WTC11 (cell line): ENCODE results near the gene CD101. TPM values are rescaled to one million over a fixed set of nuclear protein-coding genes. Genes with fewer than 3 reads are reported as not detected.

ENCODE experiments used
- ATAC-seq: fragments of 200-7000 bp; cut with Tn5 transposase; 2 replicates; pipeline ENCODE4 v1.10.0; 2021; ENCODE audit warnings: mild to moderate bottlenecking, moderate library complexity
- CTCF ChIA-PET: fragments of 300-600 bp; sonication (Branson Sonifier 250); formaldehyde crosslinking; loops from one replicate; lab custom pipeline; 2021; ENCODE audit warnings: antibody characterized with exemption; lab: Charles Lee
- POLR2A ChIA-PET: fragments of 350-600 bp; sonication (Branson Sonifier 250); formaldehyde crosslinking; loops from one replicate; lab custom pipeline; 2021; ENCODE audit warnings: antibody characterized with exemption; lab: Charles Lee
- DNase-seq: peaks from one replicate; pipeline ENCODE4 v3.0.0; 2021; ENCODE audit warnings: low spot score
- H3K27ac Mint-ChIP-seq: 2 replicates; pipeline ENCODE4 v1.8.0; 2021; ENCODE audit warnings: mixed read lengths
- H3K27me3 Mint-ChIP-seq: 2 replicates; pipeline ENCODE4 v1.8.0; 2021; ENCODE audit warnings: low read depth, mild to moderate bottlenecking, moderate library complexity, mixed read lengths
- H3K36me3 Mint-ChIP-seq: 2 replicates; pipeline ENCODE4 v1.8.0; 2021; ENCODE audit warnings: mixed read lengths
- H3K4me1 Mint-ChIP-seq: 2 replicates; pipeline ENCODE4 v1.8.0; 2022; ENCODE audit warnings: mixed read lengths
- H3K4me3 Mint-ChIP-seq: 2 replicates; pipeline ENCODE4 v1.8.0; 2021; ENCODE audit warnings: mild to moderate bottlenecking, moderate library complexity, mixed read lengths
- H3K9me3 Mint-ChIP-seq: 2 replicates; pipeline ENCODE4 v1.8.0; 2021; ENCODE audit warnings: mixed read lengths
- ATF3 ChIP-seq: sonication (generic); formaldehyde crosslinking; conservative IDR thresholded peaks from 2 replicates; pipeline ENCODE4 v1.8.1; 2022; ENCODE audit warnings: mild to moderate bottlenecking, missing genetic modification reagents
- CBFB ChIP-seq: sonication (generic); formaldehyde crosslinking; IDR thresholded peaks from 2 replicates; pipeline ENCODE4 v1.8.1; 2022; ENCODE audit warnings: mild to moderate bottlenecking, low read depth, missing genetic modification reagents
- CDX4 ChIP-seq: fragments of 250-450 bp; sonication (Bioruptor Pico); IDR thresholded peaks from 2 replicates; pipeline ENCODE4 v1.9.0; 2021; ENCODE audit warnings: moderate library complexity, mild to moderate bottlenecking, inconsistent platforms, borderline replicate concordance
- CTCF ChIP-seq: fragments of 200-600 bp; IDR thresholded peaks from 2 replicates; pipeline ENCODE4 v1.8.0; 2022; ENCODE audit warnings: antibody characterized with exemption
- E2F1 ChIP-seq: sonication (generic); formaldehyde crosslinking; IDR thresholded peaks from 2 replicates; pipeline ENCODE4 v1.8.0; 2022; ENCODE audit warnings: mild to moderate bottlenecking, missing genetic modification reagents
- E2F4 ChIP-seq: sonication (generic); formaldehyde crosslinking; IDR thresholded peaks from 2 replicates; pipeline ENCODE4 v1.8.1; 2022; ENCODE audit warnings: low read depth, mild to moderate bottlenecking, moderate library complexity, missing genetic modification reagents, borderline replicate concordance
- ETV6 ChIP-seq: sonication (generic); formaldehyde crosslinking; IDR thresholded peaks from 2 replicates; pipeline ENCODE4 v1.8.1; 2022; ENCODE audit warnings: mild to moderate bottlenecking, missing genetic modification reagents
- GABPB1 ChIP-seq: sonication (generic); formaldehyde crosslinking; IDR thresholded peaks from 2 replicates; pipeline ENCODE4 v1.8.1; 2023; ENCODE audit warnings: mild to moderate bottlenecking, missing genetic modification reagents
- GRHL2 ChIP-seq: fragments of 250-450 bp; sonication (Bioruptor Pico); IDR thresholded peaks from 2 replicates; pipeline ENCODE4 v1.8.0; 2022; ENCODE audit warnings: mild to moderate bottlenecking, moderate library complexity; ENCODE audit not compliant: insufficient replicate concordance, severe bottlenecking
- NR1H2 ChIP-seq: sonication (generic); formaldehyde crosslinking; IDR thresholded peaks from 2 replicates; pipeline ENCODE4 v1.9.0; 2021; ENCODE audit warnings: mild to moderate bottlenecking, moderate library complexity, missing genetic modification reagents
- NR3C1 ChIP-seq: sonication (generic); formaldehyde crosslinking; conservative IDR thresholded peaks from 2 replicates; pipeline ENCODE4 v1.8.1; 2023; ENCODE audit warnings: low read depth, mild to moderate bottlenecking, missing genetic modification reagents
- PRRX2 ChIP-seq: fragments of 250-450 bp; sonication (Bioruptor Pico); IDR thresholded peaks from 2 replicates; pipeline ENCODE4 v1.8.0; 2021; ENCODE audit warnings: mild to moderate bottlenecking
- STAT6 ChIP-seq: sonication (generic); formaldehyde crosslinking; conservative IDR thresholded peaks from 2 replicates; pipeline ENCODE4 v1.8.1; 2023; ENCODE audit warnings: mild to moderate bottlenecking, low read depth, missing genetic modification reagents, moderate library complexity
- TP53 ChIP-seq: sonication (generic); formaldehyde crosslinking; IDR thresholded peaks from 2 replicates; pipeline ENCODE4 v1.8.1; 2023; ENCODE audit warnings: mild to moderate bottlenecking, missing genetic modification reagents
- ZBTB21 ChIP-seq: sonication (generic); formaldehyde crosslinking; IDR thresholded peaks from 2 replicates; pipeline ENCODE4 v1.8.1; 2023; ENCODE audit warnings: mild to moderate bottlenecking, missing genetic modification reagents, borderline replicate concordance
- ZNF138 ChIP-seq: sonication (generic); formaldehyde crosslinking; conservative IDR thresholded peaks from 2 replicates; pipeline ENCODE4 v1.8.1; 2022; ENCODE audit warnings: mild to moderate bottlenecking, moderate library complexity, missing genetic modification reagents
- ZNF219 ChIP-seq: sonication (generic); formaldehyde crosslinking; IDR thresholded peaks from 2 replicates; pipeline ENCODE4 v1.8.0; 2023; ENCODE audit warnings: missing genetic modification reagents, mild to moderate bottlenecking, borderline replicate concordance
- ZNF281 ChIP-seq: sonication (generic); formaldehyde crosslinking; IDR thresholded peaks from 2 replicates; pipeline ENCODE4 v1.8.0; 2023; ENCODE audit warnings: mild to moderate bottlenecking, missing genetic modification reagents
- ZNF671 ChIP-seq: fragments of 250-450 bp; sonication (Bioruptor Pico); IDR thresholded peaks from 2 replicates; pipeline ENCODE4 v1.8.0; 2021; ENCODE audit warnings: mild to moderate bottlenecking
- total RNA-seq: library from RNA; stranded (reverse); gene quantifications from 3 replicates; pipeline ENCODE4 v1.2.3, GENCODE V29; 2021
- TF ChIP-seq, protein P1 (sequence below): sonication (generic); formaldehyde crosslinking; IDR thresholded peaks from 2 replicates; pipeline ENCODE4 v1.8.1; 2023; ENCODE audit warnings: mild to moderate bottlenecking, missing genetic modification reagents, moderate library complexity
- TF ChIP-seq, protein P2 (sequence below): sonication (generic); formaldehyde crosslinking; IDR thresholded peaks from 2 replicates; pipeline ENCODE4 v1.8.1; 2022; ENCODE audit warnings: low read depth, missing genetic modification reagents, borderline replicate concordance

CD101 gene
- total RNA-seq, 1 experiment from 2014 or later: 1.4 TPM

DNA sequence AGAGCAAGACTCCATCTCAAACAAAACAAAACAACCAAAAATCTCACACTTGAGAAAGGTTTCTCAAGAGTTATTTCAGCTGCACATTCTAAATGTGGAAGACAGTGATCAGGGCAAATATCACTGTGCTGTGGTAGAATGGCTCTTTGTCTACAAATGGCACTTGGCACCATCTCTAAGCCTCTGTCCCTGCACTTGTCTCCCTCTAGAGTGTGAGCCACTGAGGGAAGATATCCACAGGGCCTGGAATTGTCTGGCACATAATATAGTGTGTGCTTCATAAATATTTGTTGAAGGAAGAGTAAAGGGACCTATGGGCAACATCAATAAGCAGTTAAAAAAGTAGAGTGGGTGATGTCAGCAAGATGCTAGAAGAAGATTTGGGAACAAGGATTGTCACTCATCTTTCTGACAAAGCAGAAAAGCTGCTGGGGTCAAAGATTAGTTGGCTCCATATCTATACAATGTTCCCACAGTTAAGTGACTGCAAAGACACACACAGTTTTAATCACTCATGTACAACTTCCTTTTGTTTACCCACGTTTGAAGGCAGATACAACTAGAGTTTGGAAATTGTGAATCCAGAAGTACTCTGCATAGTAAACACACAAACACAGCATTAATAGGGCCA is 19.1 kb downstream of the CD101 start (continued):
- TF ChIP-seq CTCF (no peak), CBFB (CRISPR knock-in tag) (no peak), ATF3 (CRISPR knock-in tag) (no peak), ETV6 (CRISPR knock-in tag) (no peak), E2F1 (CRISPR knock-in tag) (no peak), NR1H2 (CRISPR knock-in tag) (no peak), GABPB1 (no peak)
- TF ChIP-seq, protein P1, sequence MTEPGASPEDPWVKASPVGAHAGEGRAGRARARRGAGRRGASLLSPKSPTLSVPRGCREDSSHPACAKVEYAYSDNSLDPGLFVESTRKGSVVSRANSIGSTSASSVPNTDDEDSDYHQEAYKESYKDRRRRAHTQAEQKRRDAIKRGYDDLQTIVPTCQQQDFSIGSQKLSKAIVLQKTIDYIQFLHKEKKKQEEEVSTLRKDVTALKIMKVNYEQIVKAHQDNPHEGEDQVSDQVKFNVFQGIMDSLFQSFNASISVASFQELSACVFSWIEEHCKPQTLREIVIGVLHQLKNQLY (CRISPR knock-in tag): no peak

DNA sequence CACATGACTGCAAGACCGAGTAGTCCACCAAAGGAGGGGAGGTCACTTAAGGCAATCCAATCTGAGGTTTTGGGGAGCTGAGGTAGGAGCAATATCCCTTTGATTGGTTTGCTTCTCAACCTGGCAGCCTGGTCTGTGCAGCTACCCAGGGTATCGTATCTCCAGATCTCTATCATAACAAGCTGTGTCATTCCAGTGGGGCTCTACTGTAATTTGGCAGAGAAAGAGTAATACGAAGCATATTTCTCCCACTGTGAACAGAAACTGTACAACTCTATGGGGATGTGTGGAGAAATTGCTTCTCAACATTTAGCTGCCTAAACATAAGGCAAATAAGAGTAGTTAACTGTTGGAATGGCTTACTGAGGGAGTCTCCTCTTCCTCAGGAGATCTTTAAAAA is 20.6 kb downstream of the CD101 start:
- Mint-ChIP-seq H3K4me1 (no peaks in the 10 kb centered on the region), H3K36me3 (no peaks in the 10 kb centered on the region)
- no peak for ATAC-seq
- TF ChIP-seq E2F4 (CRISPR knock-in tag) (no peak), ZBTB21 (CRISPR knock-in tag) (no peak), GRHL2 (CRISPR knock-in tag) (no peak), STAT6 (CRISPR knock-in tag) (no peak), ZNF138 (CRISPR knock-in tag) (no peak), PRRX2 (CRISPR knock-in tag) (no peak), ZNF281 (CRISPR knock-in tag) (no peak), ZNF219 (no peak), CDX4 (CRISPR knock-in tag) (no peak), TP53 (no peak), NR3C1 (CRISPR knock-in tag) (no peak), ZNF671 (CRISPR knock-in tag) (no peak)
- TF ChIP-seq, protein P2, sequence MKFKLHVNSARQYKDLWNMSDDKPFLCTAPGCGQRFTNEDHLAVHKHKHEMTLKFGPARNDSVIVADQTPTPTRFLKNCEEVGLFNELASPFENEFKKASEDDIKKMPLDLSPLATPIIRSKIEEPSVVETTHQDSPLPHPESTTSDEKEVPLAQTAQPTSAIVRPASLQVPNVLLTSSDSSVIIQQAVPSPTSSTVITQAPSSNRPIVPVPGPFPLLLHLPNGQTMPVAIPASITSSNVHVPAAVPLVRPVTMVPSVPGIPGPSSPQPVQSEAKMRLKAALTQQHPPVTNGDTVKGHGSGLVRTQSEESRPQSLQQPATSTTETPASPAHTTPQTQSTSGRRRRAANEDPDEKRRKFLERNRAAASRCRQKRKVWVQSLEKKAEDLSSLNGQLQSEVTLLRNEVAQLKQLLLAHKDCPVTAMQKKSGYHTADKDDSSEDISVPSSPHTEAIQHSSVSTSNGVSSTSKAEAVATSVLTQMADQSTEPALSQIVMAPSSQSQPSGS: no peak

More for the DNA sequence above, 20.6 kb downstream of the CD101 start:
- Mint-ChIP-seq H3K9me3 (no peaks in the 10 kb centered on the region), H3K4me3 (no peak overlapping the region), H3K27ac (no peak overlapping the region), H3K27me3 (no peaks in the 10 kb centered on the region; the same call in 1 of the 2 replicates)
- POLR2A ChIA-PET: no interaction called here
- DNase-seq: no peak
- CTCF ChIA-PET: no interaction called here
